Central memory CD8-positive, alpha-beta T cell (primary cell): ENCODE results near the gene GON4L.
A peak's percentile ranks its signal among the peaks of the same experiment; 100 is the strongest.
"Not testable (repeated sequence)": the region's sequence is repeated elsewhere in the genome, so short reads cannot be mapped to it uniquely, and the experiment has no call there.

Experiments used
- ATAC-seq: fragments of 150-1000 bp; cut with Tn5 transposase; replicated peaks from 2 replicates; pipeline ENCODE4 v1.10.0; 2022; ENCODE audit warnings: mild to moderate bottlenecking, moderate FRiP score, moderate number of reproducible peaks; ENCODE audit not compliant: poor library complexity, severe bottlenecking; ENCODE audit errors: extremely low read depth
- DNase-seq, 2 donors: peaks; one replicate each; pipeline ENCODE4 v3.0.0; 2021; ENCODE audit warnings: low spot score in 2 of 2
- H3K27ac Mint-ChIP-seq: one replicate; pipeline ENCODE4 v1.8.0; 2022; ENCODE audit warnings: low read depth, mild to moderate bottlenecking, moderate library complexity, mixed read lengths
- H3K27me3 Mint-ChIP-seq: one replicate; pipeline ENCODE4 v1.8.0; 2022; ENCODE audit warnings: mixed read lengths
- H3K36me3 Mint-ChIP-seq: one replicate; pipeline ENCODE4 v1.8.0; 2022; ENCODE audit warnings: mild to moderate bottlenecking, moderate library complexity, mixed read lengths; ENCODE audit not compliant: insufficient read depth
- H3K4me1 Mint-ChIP-seq: one replicate; pipeline ENCODE4 v1.8.0; 2022; ENCODE audit warnings: mixed read lengths
- H3K4me3 Mint-ChIP-seq: one replicate; pipeline ENCODE4 v1.8.0; 2022; ENCODE audit warnings: mild to moderate bottlenecking, moderate library complexity, mixed read lengths
- H3K9me3 Mint-ChIP-seq: one replicate; pipeline ENCODE4 v1.8.0; 2022; ENCODE audit warnings: mixed read lengths

Gene GON4L

GRCh38 chr1:155745284-155746228 is 111.5 kb downstream of the GON4L start:
- ATAC-seq (peak; percentile 99), DNase-seq (peak; percentile 77 to 80)
- not testable (repeated sequence) for H3K27me3 Mint-ChIP-seq, H3K9me3 Mint-ChIP-seq, H3K4me1 Mint-ChIP-seq
- Mint-ChIP-seq H3K27ac (peak overlapping the region; percentile 84), H3K36me3 (peaks cover 13% of the 10 kb centered on the region), H3K4me3 (peak overlapping the region; percentile 91)

- Mint-ChIP-seq H3K9me3 (no peaks in the 10 kb centered on the region), H3K36me3 (peaks cover 13% of the 10 kb centered on the region), H3K27ac (peak overlapping the region; percentile 84), H3K4me1 (peaks cover 5% of the 10 kb centered on the region), H3K27me3 (no peaks in the 10 kb centered on the region), H3K4me3 (peak overlapping the region; percentile 91)
- ATAC-seq (no peak), DNase-seq (no peak)
These were observed 112.2 kb downstream of the GON4L start for GRCh38 chr1:155744711-155745283.

GRCh38 chr1:155741908-155742307 is 115.1 kb downstream of the GON4L start:
- H3K4me1 Mint-ChIP-seq = peaks cover 5% of the 10 kb centered on the region
- no peak for DNase-seq
- no peak for ATAC-seq
- no peaks in the 10 kb centered on the region for H3K9me3 Mint-ChIP-seq
- no peaks in the 10 kb centered on the region for H3K27me3 Mint-ChIP-seq
- peaks cover 20% of the 10 kb centered on the region for H3K36me3 Mint-ChIP-seq
- H3K4me3 Mint-ChIP-seq = no peak overlapping the region
- no peak overlapping the region for H3K27ac Mint-ChIP-seq

- DNase-seq (no peak), ATAC-seq (no peak)
- no peaks in the 10 kb centered on the region for H3K9me3 Mint-ChIP-seq
- no peak overlapping the region for H3K27ac Mint-ChIP-seq
- H3K4me1 Mint-ChIP-seq = peaks cover 5% of the 10 kb centered on the region
- H3K27me3 Mint-ChIP-seq = no peaks in the 10 kb centered on the region
- H3K4me3 Mint-ChIP-seq = no peak overlapping the region
- peaks cover 27% of the 10 kb centered on the region for H3K36me3 Mint-ChIP-seq
These were observed 116.0 kb downstream of the GON4L start for GRCh38 chr1:155740995-155741394.

- no peaks in the 10 kb centered on the region for H3K27me3 Mint-ChIP-seq
- ATAC-seq (no peak), DNase-seq (no peak)
- no peaks in the 10 kb centered on the region for H3K4me1 Mint-ChIP-seq
- H3K36me3 Mint-ChIP-seq = peaks cover 38% of the 10 kb centered on the region
- H3K4me3 Mint-ChIP-seq = no peak overlapping the region
- no peaks in the 10 kb centered on the region for H3K9me3 Mint-ChIP-seq
- no peak overlapping the region for H3K27ac Mint-ChIP-seq
These were observed 127.7 kb downstream of the GON4L start for GRCh38 chr1:155729031-155729898.

GRCh38 chr1:155725142-155725541 is 131.9 kb downstream of the GON4L start:
- Mint-ChIP-seq H3K27me3 (no peaks in the 10 kb centered on the region), H3K27ac (peak overlapping the region; percentile 38), H3K4me1 (no peaks in the 10 kb centered on the region), H3K9me3 (no peaks in the 10 kb centered on the region), H3K4me3 (no peak overlapping the region), H3K36me3 (peaks cover 25% of the 10 kb centered on the region)
- DNase-seq (no peak), ATAC-seq (no peak)

- Mint-ChIP-seq H3K27ac (no peak overlapping the region), H3K4me1 (no peaks in the 10 kb centered on the region), H3K4me3 (no peak overlapping the region), H3K36me3 (peaks cover 29% of the 10 kb centered on the region), H3K9me3 (no peaks in the 10 kb centered on the region), H3K27me3 (no peaks in the 10 kb centered on the region)
- DNase-seq = no peak
- ATAC-seq = no peak
These were observed 137.3 kb downstream of the GON4L start for GRCh38 chr1:155719703-155720102.

GRCh38 chr1:155718524-155719115 is 138.4 kb downstream of the GON4L start:
- not testable (repeated sequence) for H3K4me3 Mint-ChIP-seq, H3K9me3 Mint-ChIP-seq, H3K27me3 Mint-ChIP-seq, DNase-seq, ATAC-seq, H3K27ac Mint-ChIP-seq, H3K4me1 Mint-ChIP-seq
- peaks cover 27% of the 10 kb centered on the region for H3K36me3 Mint-ChIP-seq

GRCh38 chr1:155717041-155717440 is 140.0 kb downstream of the GON4L start:
- Mint-ChIP-seq H3K27ac (no peak overlapping the region), H3K4me1 (no peaks in the 10 kb centered on the region), H3K36me3 (peaks cover 31% of the 10 kb centered on the region), H3K9me3 (no peaks in the 10 kb centered on the region), H3K4me3 (no peak overlapping the region), H3K27me3 (no peaks in the 10 kb centered on the region)
- ATAC-seq (no peak), DNase-seq (no peak)

- peaks cover 30% of the 10 kb centered on the region for H3K36me3 Mint-ChIP-seq
These were observed 141.2 kb downstream of the GON4L start for GRCh38 chr1:155715777-155716176.

GRCh38 chr1:155715056-155715455 is 142.0 kb downstream of the GON4L start:
- H3K27ac Mint-ChIP-seq = not testable (repeated sequence)

More at GRCh38 chr1:155715777-155716176, 141.2 kb downstream of the GON4L start:
- ATAC-seq (no peak), DNase-seq (no peak)
- H3K4me1 Mint-ChIP-seq = no peaks in the 10 kb centered on the region
- H3K4me3 Mint-ChIP-seq = no peak overlapping the region
- no peaks in the 10 kb centered on the region for H3K9me3 Mint-ChIP-seq
- H3K27ac Mint-ChIP-seq = no peak overlapping the region
- H3K27me3 Mint-ChIP-seq = no peaks in the 10 kb centered on the region

GRCh38 chr1:155713075-155713474 is 143.9 kb downstream of the GON4L start:
- H3K4me3 Mint-ChIP-seq = no peak overlapping the region
- H3K4me1 Mint-ChIP-seq = peaks cover 2% of the 10 kb centered on the region
- DNase-seq (no peak), ATAC-seq (no peak)
- no peaks in the 10 kb centered on the region for H3K9me3 Mint-ChIP-seq
- no peaks in the 10 kb centered on the region for H3K27me3 Mint-ChIP-seq
- H3K27ac Mint-ChIP-seq = no peak overlapping the region
- peaks cover 24% of the 10 kb centered on the region for H3K36me3 Mint-ChIP-seq

More at GRCh38 chr1:155715056-155715455, 142.0 kb downstream of the GON4L start:
- not testable (repeated sequence) for H3K4me1 Mint-ChIP-seq, H3K27me3 Mint-ChIP-seq, ATAC-seq, H3K9me3 Mint-ChIP-seq, DNase-seq, H3K4me3 Mint-ChIP-seq
- peaks cover 27% of the 10 kb centered on the region for H3K36me3 Mint-ChIP-seq
